Suprapubic skin (tissue), 3 donors: ENCODE results near the gene LAPTM5.

Experiments used
- POLR2A ChIP-seq, 2 donors: fragments of 450-650 bp; IDR thresholded peaks; one replicate each; pipeline ENCODE4 v1.6.1; 2017; ENCODE audit warnings: antibody characterized with exemption in 2 of 2, mild to moderate bottlenecking in 2 of 2, moderate library complexity in 2 of 2
- TF ChIP-seq, protein P1 (sequence below), 2 donors: fragments of 200-600 bp in 1 of 2; fragments of 450-650 bp in 1 of 2; sonication (generic) in 1 of 2; IDR thresholded peaks; one replicate each; pipeline ENCODE4 v1.5.1; 2016 to 2019; ENCODE audit warnings: antibody characterized with exemption in 2 of 2, mild to moderate bottlenecking in 1 of 2, moderate library complexity in 1 of 2

DNA sequence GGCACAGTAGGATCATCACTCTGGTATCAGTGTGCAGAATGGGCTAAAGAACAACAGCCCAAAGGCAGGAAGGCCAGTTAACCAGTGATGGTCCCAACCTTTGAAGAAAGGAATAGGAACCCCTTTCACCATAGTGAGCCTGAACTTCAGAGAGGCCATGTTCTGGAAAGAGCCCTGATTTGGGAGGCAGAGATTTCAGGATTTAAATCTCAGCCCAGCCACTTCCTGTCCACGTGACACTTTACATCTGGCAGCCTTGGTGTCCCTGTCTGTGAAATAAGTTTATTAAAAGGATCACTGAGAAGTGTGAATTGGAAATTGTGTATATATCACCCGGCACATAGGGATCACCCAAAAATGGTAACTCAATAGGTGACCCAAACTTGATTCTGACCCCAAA lies 47.2 kb downstream of the LAPTM5 start:
- TF ChIP-seq POLR2A (IDR thresholded peaks at IDR 0.05), result no peak
- TF ChIP-seq, protein P1, sequence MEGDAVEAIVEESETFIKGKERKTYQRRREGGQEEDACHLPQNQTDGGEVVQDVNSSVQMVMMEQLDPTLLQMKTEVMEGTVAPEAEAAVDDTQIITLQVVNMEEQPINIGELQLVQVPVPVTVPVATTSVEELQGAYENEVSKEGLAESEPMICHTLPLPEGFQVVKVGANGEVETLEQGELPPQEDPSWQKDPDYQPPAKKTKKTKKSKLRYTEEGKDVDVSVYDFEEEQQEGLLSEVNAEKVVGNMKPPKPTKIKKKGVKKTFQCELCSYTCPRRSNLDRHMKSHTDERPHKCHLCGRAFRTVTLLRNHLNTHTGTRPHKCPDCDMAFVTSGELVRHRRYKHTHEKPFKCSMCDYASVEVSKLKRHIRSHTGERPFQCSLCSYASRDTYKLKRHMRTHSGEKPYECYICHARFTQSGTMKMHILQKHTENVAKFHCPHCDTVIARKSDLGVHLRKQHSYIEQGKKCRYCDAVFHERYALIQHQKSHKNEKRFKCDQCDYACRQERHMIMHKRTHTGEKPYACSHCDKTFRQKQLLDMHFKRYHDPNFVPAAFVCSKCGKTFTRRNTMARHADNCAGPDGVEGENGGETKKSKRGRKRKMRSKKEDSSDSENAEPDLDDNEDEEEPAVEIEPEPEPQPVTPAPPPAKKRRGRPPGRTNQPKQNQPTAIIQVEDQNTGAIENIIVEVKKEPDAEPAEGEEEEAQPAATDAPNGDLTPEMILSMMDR (IDR thresholded peaks at IDR 0.05), result no peak
